KBM-7 (cell line): ENCODE data around the gene STARD9.
"Not testable (repeated sequence)": the region's sequence is repeated elsewhere in the genome, so short reads cannot be mapped to it uniquely, and the experiment has no call there.

ENCODE experiments used
- DNase-seq: peaks from one replicate; pipeline ENCODE4 v3.0.0-alpha.2; 2015
- in situ Hi-C: fragments of 300-500 bp; cut with MboI; formaldehyde crosslinking; loops from 2 replicates; pipeline ENCODE4 v1.14.3; 2020; ENCODE audit warnings: low sequenced_read_pairs, low pct_unique_long_range_greater_than_20kb, mixed read lengths

Gene STARD9

DNA sequence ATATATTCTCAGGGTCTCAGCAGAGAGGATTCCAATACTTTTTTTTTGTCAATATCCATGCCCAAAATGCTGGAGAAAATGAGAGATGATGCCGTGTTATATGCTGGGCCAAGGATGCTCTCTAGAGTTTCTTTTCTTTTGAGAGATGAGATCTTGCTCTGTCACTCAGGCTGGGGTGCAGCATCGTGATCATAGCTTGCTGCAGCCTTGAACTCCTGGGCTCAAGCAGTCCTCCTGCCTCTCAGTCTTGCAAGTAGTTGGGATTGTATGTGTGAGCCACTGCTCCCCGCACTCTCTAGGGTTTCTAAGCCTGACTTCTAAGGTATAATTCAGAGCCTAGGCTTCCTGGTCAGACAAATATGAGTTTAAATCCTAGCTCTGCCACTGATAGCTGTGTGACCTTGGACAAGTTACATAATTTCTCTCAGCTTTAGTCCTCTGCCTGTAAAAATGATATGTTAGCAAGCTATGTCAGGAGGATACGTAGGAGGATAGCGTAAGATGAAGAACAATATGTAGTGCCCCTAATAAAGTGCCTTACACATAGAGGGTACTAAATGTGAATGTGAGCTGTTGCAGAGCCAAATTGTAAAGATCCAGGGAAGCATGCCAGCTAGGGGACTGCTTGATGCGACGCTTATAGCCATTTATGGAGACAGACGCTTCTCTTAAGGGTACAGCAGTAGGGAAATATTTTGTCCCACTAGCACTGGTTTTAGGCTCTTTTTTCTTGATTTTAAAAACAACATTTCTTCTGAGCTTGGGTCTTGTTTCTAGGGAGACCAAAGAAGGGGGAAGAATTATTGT is 7.4 kb downstream of the STARD9 start:
- DNase-seq, result no peak
- in situ Hi-C loops, result no loop called here

DNA sequence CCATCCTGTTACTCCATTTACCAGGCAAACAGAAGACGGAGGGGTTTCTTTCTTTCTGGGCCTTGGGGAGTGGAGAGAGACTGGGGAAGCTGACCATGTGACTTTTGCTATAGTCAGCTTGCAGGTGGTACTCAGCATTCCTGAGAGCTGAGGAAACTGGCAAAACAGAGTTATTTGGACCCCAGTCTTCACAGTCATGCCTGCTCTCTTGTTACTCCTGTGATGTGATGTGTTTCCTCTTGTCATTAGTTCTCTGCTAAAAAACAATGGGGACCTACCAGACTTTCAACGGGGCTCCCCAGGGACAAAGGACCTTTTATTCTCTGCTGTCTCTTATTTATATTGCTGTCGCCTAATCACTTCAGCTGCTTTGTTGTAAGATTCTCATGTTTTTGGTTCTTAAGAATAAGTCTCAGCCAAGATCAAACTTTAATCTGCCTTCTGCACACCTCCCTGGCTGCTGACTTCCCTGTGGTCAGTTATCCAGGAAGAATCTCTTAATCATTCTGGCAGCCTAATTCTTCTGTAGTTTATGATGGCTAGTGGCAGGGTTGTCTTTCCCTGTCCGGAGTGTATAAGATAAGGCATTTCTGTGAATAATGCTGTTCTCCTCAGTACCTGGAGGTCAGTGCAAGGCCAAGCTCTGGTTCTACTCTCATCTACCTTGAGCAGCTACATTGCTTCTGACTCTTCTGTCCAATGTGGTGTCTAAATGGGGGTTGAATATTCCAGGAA is 8.8 kb downstream of the STARD9 start:
- no peak for DNase-seq

GRCh38 chr15:42590619-42591237 is 15.3 kb downstream of the STARD9 start:
- in situ Hi-C loops, result no loop called here
- DNase-seq, result no peak

More for the DNA sequence above, 8.8 kb downstream of the STARD9 start:
- in situ Hi-C loops, result no loop called here

DNA sequence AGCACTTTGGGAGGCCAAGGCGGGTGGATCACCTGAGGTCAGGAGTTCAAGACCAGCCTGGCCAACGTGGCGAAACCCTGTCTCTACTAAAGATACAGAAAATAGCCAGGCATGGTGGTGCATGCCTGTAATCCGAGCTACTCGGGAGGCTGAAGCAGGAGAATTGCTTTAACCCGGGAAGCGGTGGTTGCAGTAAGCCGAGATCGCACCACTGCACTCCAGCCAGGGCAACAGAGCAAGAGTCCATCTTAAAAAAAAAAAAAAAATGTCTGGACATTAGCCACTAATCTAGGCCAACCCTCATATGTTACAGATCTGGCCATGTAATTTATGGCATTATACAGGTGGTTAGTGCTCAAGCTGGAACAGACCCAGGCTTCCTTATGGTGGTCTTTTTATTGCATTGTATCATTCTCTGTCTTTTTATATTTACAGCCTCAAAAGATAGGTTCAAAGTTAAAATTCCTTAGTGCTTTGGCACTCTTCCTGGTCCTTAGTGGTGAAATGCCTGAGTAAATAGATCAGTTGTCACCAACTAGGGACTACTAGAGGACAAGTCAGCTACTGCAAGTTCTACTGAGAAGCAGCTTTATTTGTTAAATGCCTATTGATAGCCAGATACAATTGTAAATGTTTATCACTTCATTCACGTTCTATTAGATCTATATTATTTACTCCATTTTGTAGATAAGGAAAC is 16.0 kb downstream of the STARD9 start:
- peak; percentile 34 for DNase-seq
- in situ Hi-C loops, result no loop called here

DNA sequence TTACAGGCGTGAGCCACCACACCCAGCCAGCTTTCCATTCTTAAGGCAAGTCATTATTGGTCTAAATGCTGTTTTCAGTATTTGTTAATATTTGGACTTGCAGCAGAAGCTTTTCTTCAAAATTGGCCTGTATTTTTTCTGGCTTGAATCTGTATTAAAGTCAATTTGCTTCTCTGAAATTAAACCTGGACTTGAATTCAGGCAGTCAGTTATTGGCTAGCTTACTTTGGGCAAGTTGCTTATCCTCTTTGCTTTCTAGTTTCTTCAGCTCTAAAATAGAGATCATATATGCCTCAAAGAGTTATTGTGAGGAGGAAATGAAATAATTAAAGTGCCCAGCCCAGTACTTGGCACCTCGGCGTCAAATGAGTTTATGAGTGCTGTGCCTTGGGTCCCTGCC is 17.3 kb downstream of the STARD9 start:
- no peak for DNase-seq
- in situ Hi-C loops, result no loop called here

DNA sequence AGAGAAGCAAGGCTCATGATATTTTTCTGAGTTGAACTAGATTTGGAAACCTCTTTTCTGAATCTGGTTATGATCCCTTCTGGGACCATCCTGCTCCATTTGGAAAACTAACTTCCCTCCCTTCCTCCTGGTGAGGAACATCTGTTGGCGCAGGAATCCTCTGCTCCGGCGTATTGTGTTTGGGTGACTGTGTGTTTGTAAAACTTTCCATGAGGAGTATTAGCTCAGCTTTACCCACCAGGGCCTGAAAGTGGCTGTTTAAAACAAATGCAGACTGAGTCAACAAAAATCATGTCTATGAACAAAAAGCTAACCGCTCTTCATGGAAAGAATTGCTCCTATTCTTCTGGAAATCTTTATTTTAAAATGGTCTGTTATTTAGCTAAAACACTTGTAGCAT is 17.7 kb downstream of the STARD9 start:
- in situ Hi-C loops, result no loop called here
- no peak for DNase-seq

GRCh38 chr15:42594095-42594494 is 18.7 kb downstream of the STARD9 start:
- no peak for DNase-seq
- in situ Hi-C loops, result no loop called here

DNA sequence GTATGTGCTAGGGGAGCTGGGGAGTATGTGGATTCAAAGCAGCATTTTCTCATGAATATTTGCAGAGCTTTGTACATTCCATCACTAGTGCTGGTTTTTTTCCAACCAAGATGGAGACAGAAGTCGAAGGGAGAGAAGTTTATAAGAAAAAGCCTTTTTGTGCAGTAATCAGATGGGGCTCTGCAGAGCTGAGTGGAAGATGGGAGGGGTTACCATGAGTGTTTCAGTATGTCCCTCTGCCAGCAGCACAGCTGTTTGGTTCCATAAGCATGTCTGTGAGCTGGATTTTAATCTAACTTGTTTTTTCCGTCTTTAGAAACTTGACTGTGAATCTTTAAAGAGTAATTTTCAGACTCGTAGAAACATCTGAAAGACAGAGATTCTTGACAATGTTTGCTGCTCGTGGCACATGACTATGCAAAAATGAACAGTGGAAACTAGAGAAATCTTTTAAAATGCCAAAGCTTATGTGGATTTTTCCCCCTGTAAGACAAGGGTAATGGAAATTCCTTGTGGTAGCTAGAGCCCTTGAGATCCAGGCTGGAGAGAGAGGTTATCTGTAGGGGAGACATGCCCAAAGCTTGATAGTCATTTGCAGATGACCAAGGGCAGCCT is 20.3 kb downstream of the STARD9 start:
- no peak for DNase-seq
- in situ Hi-C loops, result no loop called here

DNA sequence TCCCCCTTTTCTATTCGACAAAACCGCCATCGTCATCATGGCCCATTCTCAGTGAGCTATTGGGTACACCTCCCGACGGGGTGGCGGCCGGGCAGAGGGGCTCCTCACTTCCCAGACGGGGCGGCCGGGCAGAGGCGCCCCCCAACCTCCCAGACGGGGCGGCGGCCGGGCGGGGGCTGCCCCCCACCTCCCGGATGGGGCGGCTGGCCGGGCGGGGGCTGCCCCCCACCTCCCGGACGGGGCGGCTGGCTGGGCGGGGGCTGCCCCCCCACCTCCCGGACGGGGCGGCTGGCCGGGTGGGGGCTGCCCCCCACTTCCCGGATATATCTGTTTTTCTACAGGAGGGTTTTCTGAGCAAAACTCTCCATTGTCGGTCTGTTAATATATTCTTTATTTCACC is 25.9 kb downstream of the STARD9 start:
- in situ Hi-C loops, DNase-seq: not testable (repeated sequence)

DNA sequence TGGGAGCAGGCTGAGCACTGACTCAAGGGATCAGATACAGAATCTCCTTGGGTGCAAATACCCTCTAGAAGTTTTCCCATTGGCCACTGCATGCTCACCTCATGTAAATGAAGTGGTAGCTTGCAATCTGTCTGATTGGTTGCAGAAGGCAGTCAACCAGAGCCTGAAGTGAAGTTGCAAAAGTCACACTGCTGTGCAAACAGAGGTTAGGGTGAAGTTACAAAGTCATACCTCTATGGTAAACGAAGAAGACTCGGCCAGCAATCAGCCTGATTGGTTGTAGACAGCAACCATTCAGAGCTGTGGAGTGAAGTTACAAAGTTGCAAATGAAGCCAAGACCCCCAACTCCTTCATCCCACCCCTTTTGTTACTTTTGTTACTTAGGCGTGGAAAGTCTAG is 27.1 kb downstream of the STARD9 start:
- in situ Hi-C loops, result no loop called here
- no peak for DNase-seq

DNA sequence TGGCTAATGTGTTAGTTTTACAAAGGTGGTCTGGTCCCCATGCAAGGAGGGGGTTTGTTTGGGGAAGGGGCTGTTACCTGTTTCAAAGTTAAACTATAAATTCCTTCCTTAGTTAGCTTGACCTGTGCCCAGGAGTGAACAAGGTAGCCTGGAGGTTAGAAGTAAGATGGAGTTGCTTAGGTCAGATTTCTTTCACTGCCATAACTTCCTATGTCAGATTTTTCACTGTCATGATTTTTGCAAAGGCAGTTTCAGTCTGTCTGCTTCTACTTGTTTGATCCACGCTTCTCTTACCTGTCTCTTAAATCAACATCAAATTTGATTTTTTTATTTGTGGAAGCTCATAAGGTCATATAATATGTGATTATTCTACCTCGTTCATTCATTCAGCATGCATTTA is 28.6 kb downstream of the STARD9 start:
- no peak for DNase-seq
- in situ Hi-C loops, result no loop called here

DNA sequence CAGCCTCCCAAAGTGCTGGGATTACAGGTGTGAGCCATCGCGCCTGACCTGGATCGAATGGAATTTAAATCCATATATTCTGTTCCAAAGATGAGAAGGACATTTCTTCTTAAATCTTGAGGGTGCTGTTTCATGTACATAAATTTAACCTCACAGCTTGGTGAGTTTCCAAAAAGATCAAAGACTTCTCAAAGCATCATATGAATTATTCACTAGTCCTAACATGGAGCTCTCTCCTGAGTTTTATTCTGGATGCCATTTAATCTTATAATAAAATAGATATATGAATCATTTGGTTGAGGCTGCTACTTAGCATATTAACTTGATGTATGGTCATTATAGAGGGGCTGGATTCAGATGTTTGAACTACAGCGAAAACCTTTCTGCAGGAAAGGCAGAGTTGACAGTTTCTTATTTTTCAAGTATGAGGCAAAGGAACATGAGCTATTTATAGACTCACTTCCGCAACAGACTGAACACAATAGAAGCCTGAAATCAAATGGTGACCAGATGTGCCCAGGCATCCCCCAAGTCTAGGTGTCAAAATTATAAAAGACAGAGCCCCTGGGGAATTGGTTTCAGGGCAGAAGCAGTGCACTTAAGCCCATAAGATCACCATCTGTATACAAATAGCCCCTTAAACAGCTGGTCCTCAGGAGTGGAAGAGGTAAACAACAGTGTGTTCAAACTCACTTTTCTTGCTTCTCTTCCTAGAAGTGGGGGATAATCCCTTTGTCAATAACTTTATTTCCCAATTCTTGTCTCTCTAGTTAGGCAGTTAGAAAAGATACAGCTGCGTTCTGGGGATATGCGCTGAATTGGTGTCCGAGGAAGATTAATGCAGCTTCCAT is 29.7 kb downstream of the STARD9 start:
- DNase-seq, result peak; percentile 90
- in situ Hi-C loops, result no loop called here

- in situ Hi-C loops, result no loop called here
- DNase-seq, result peak; percentile 26
These were observed 30.4 kb downstream of the STARD9 start for GRCh38 chr15:42605796-42606195.

- in situ Hi-C loops, result no loop called here
- DNase-seq, result peak; percentile 99
These were observed 32.7 kb downstream of the STARD9 start for GRCh38 chr15:42608110-42608531.

GRCh38 chr15:42608752-42609488 is 33.5 kb downstream of the STARD9 start:
- in situ Hi-C loops, result no loop called here
- no peak for DNase-seq

DNA sequence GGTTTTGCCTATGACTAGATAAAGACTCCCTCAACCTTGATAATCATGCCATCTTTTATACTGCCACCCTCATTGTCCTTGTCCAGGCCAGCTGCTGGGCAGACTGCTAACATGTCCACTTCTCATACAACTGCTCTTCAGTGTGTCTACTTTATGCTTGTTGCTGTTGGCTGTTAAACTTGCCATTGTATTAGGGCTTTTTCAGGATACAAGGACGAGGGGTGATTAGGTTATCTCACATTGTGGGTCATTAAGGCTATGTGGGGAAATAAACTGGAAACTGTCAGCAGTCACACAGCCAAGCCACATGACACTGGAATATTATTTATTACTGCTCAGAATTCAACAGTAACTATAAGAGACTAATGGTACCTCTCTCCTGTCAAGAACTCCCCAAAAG is 36.1 kb downstream of the STARD9 start:
- no peak for DNase-seq
- in situ Hi-C loops, result no loop called here

GRCh38 chr15:42612367-42612912 is 37.0 kb downstream of the STARD9 start:
- in situ Hi-C loops, result no loop called here
- DNase-seq, result no peak
